Vagina (tissue), 2 donors: Measurements from ENCODE around the gene ZNF438. TPM values are rescaled to one million over a fixed set of nuclear protein-coding genes. Genes with fewer than 3 reads are reported as not detected.
A peak's percentile ranks its signal among the peaks of the same experiment; 100 is the strongest.

Experiments used
- DNase-seq, 2 donors: peaks; one replicate each; pipeline ENCODE4 v3.0.0-alpha.2; 2017; ENCODE audit errors: extremely low spot score in 2 of 2
- H3K27ac ChIP-seq: fragments of 200-600 bp; sonication (generic); one replicate; pipeline ENCODE4 v1.5.1; 2019
- H3K27me3 ChIP-seq: fragments of 200-600 bp; sonication (generic); one replicate; pipeline ENCODE4 v1.5.1; 2019
- H3K36me3 ChIP-seq, 2 donors: fragments of 200-600 bp; sonication (generic); one replicate each; pipeline ENCODE4 v1.5.1; 2017 to 2019
- H3K4me1 ChIP-seq: fragments of 200-600 bp; sonication (generic); one replicate; pipeline ENCODE4 v1.5.1; 2019
- H3K4me3 ChIP-seq, 2 donors: fragments of 200-600 bp; sonication (generic); 1 replicate in 1 of 2; 2 replicates in 1 of 2; pipeline ENCODE4 v1.5.1; 2016 to 2019
- H3K9me3 ChIP-seq: fragments of 200-600 bp; sonication (generic); one replicate; pipeline ENCODE4 v1.5.1; 2019
- CTCF ChIP-seq, 3 experiments: fragments of 450-650 bp in 2 of 3; fragments of 200-600 bp in 1 of 3; sonication (generic) in 1 of 3; IDR thresholded peaks; one replicate each; pipeline ENCODE4 v1.5.1; 2017 to 2019; ENCODE audit warnings: antibody characterized with exemption in 3 of 3, mild to moderate bottlenecking in 2 of 3, moderate library complexity in 2 of 3
- POLR2A ChIP-seq, 2 donors: fragments of 450-650 bp; IDR thresholded peaks; one replicate each; pipeline ENCODE4 v1.6.1; 2017; ENCODE audit warnings: antibody characterized with exemption in 2 of 2, mild to moderate bottlenecking in 2 of 2, moderate library complexity in 2 of 2
- POLR2AphosphoS5 ChIP-seq, 2 donors: sonication (generic); formaldehyde crosslinking; IDR thresholded peaks; one replicate each; pipeline ENCODE4 v1.9.0; 2017; ENCODE audit warnings: antibody characterized with exemption in 2 of 2, mild to moderate bottlenecking in 2 of 2, low read depth in 1 of 2; ENCODE audit not compliant: insufficient read depth in 1 of 2
- intact Hi-C: fragments of 100-400 bp; cut with DNase I; formaldehyde crosslinking; loops from one replicate; pipeline ENCODE4 v1.15.1; 2023
- total RNA-seq: library from RNA; depleted of rRNA; stranded (reverse); fragments of >200 nt; gene quantifications from one replicate; pipeline ENCODE4 v1.2.3, GENCODE V29; 2016

ZNF438 gene
- 11.8 TPM for total RNA-seq

GRCh38 chr10:31031558-31032257, at the start of gene ZNF438:
TSS of gene ZNF438 (minus strand) at chr10:31031865. CDS start at chr10:30877034, 154,831 bp downstream.
- peak; percentile 97 for DNase-seq
- H3K36me3 ChIP-seq: no peaks in the 10 kb centered on the region
- TF ChIP-seq POLR2A (IDR thresholded peaks at IDR 0.05) (peak in 1 of 2 donors; percentile 53), POLR2AphosphoS5 (IDR thresholded peaks at IDR 0.05; ENCODE audit: insufficient read depth in 1 of 2, low read depth in 1 of 2) (peak; percentile 42 to 97), CTCF (IDR thresholded peaks at IDR 0.05) (peak in 2 of 3 experiments; percentile 33 to 45)
- H3K27ac ChIP-seq: peak within 1 kb of the TSS; percentile 100
- no peaks in the 10 kb centered on the region for H3K27me3 ChIP-seq
- intact Hi-C loops: loop anchor here (2.0 to 5.0 kb wide), 2 partner anchors 219 to 727 kb away; no protein-coding TSS in a partner anchor
- peaks cover 53% of the 10 kb centered on the region for H3K4me1 ChIP-seq
- no peaks in the 10 kb centered on the region for H3K9me3 ChIP-seq
- H3K4me3 ChIP-seq: peak within 1 kb of the TSS; percentile 61

- TF ChIP-seq POLR2A (IDR thresholded peaks at IDR 0.05) (no peak), CTCF (IDR thresholded peaks at IDR 0.05) (no peak), POLR2AphosphoS5 (IDR thresholded peaks at IDR 0.05; ENCODE audit: insufficient read depth in 1 of 2, low read depth in 1 of 2) (no peak)
- DNase-seq: no peak
- Histone ChIP-seq H3K36me3 (no peaks in the 10 kb centered on the region), H3K9me3 (no peaks in the 10 kb centered on the region), H3K27me3 (no peaks in the 10 kb centered on the region), H3K27ac (no peak overlapping the region), H3K4me1 (no peaks in the 10 kb centered on the region), H3K4me3 (no peak overlapping the region)
- intact Hi-C loops: no loop called here
These were observed 44.9 kb upstream of the ZNF438 start for GRCh38 chr10:31076610-31076988.

- DNase-seq: no peak
- Histone ChIP-seq H3K9me3 (no peaks in the 10 kb centered on the region), H3K4me1 (no peaks in the 10 kb centered on the region), H3K27me3 (no peaks in the 10 kb centered on the region), H3K36me3 (no peaks in the 10 kb centered on the region), H3K27ac (no peak overlapping the region), H3K4me3 (no peak overlapping the region)
- intact Hi-C loops: no loop called here
- TF ChIP-seq POLR2A (IDR thresholded peaks at IDR 0.05) (no peak), POLR2AphosphoS5 (IDR thresholded peaks at IDR 0.05; ENCODE audit: insufficient read depth in 1 of 2, low read depth in 1 of 2) (no peak), CTCF (IDR thresholded peaks at IDR 0.05) (no peak)
These were observed 44.4 kb upstream of the ZNF438 start for GRCh38 chr10:31075881-31076609.

- TF ChIP-seq POLR2AphosphoS5 (IDR thresholded peaks at IDR 0.05; ENCODE audit: insufficient read depth in 1 of 2, low read depth in 1 of 2) (no peak), CTCF (IDR thresholded peaks at IDR 0.05) (no peak), POLR2A (IDR thresholded peaks at IDR 0.05) (no peak)
- no peaks in the 10 kb centered on the region for H3K27me3 ChIP-seq
- H3K9me3 ChIP-seq: no peaks in the 10 kb centered on the region
- no peak overlapping the region for H3K4me3 ChIP-seq
- H3K4me1 ChIP-seq: no peaks in the 10 kb centered on the region
- H3K36me3 ChIP-seq: no peaks in the 10 kb centered on the region
- intact Hi-C loops: no loop called here
- no peak overlapping the region for H3K27ac ChIP-seq
- DNase-seq: no peak
These were observed 43.8 kb upstream of the ZNF438 start for GRCh38 chr10:31075434-31075833.

GRCh38 chr10:31074722-31075086, 43.0 kb upstream of the ZNF438 start:
- TF ChIP-seq POLR2A (IDR thresholded peaks at IDR 0.05): no peak
- TF ChIP-seq CTCF (IDR thresholded peaks at IDR 0.05): no peak
- no peak for TF ChIP-seq POLR2AphosphoS5 (IDR thresholded peaks at IDR 0.05; ENCODE audit: insufficient read depth in 1 of 2, low read depth in 1 of 2)
- no peaks in the 10 kb centered on the region for H3K9me3 ChIP-seq
- H3K4me3 ChIP-seq: no peak overlapping the region
- no peak overlapping the region for H3K27ac ChIP-seq
- H3K27me3 ChIP-seq: no peaks in the 10 kb centered on the region
- no peaks in the 10 kb centered on the region for H3K36me3 ChIP-seq
- intact Hi-C loops: no loop called here
- no peaks in the 10 kb centered on the region for H3K4me1 ChIP-seq
- DNase-seq: no peak
